HepG2 (cell line): ENCODE results near the gene RIMOC1. TPM values are rescaled to one million over a fixed set of nuclear protein-coding genes. Genes with fewer than 3 reads are reported as not detected.

Experiments used
- BRD4 ChIP-seq: sonication (generic); formaldehyde crosslinking; IDR thresholded peaks from 2 replicates; pipeline ENCODE4 v1.4.0; 2020; ENCODE audit warnings: missing genetic modification reagents
- CREBL2 ChIP-seq: sonication (generic); formaldehyde crosslinking; IDR thresholded peaks from 2 replicates; pipeline ENCODE4 v1.8.1; 2023; ENCODE audit warnings: missing genetic modification reagents, mild to moderate bottlenecking, borderline replicate concordance
- DR1 ChIP-seq: sonication (generic); formaldehyde crosslinking; IDR thresholded peaks from 2 replicates; pipeline ENCODE4 v1.8.0; 2021; ENCODE audit warnings: mild to moderate bottlenecking, missing genetic modification reagents, inconsistent platforms
- DZIP1 ChIP-seq: sonication (generic); formaldehyde crosslinking; IDR thresholded peaks from 2 replicates; pipeline ENCODE4 v1.5.0; 2020; ENCODE audit warnings: mild to moderate bottlenecking, missing genetic modification reagents
- GATA4 ChIP-seq: sonication (generic); IDR thresholded peaks from 2 replicates; pipeline ENCODE4 v1.6.1; 2016; ENCODE audit warnings: antibody characterized with exemption, low read depth, borderline replicate concordance
- GATAD2A ChIP-seq: IDR thresholded peaks from 2 replicates; pipeline ENCODE4 v1.6.1; 2016
- ISL2 ChIP-seq: sonication (generic); formaldehyde crosslinking; IDR thresholded peaks from 2 replicates; pipeline ENCODE4 v1.5.0; 2020; ENCODE audit warnings: missing genetic modification reagents
- KLF16 ChIP-seq, 2 experiments: sonication (generic) in 1 of 2; formaldehyde crosslinking in 1 of 2; IDR thresholded peaks; 2 replicates each; pipeline versions ENCODE4 v1.6.1 to v1.8.0; 2016 to 2023; ENCODE audit warnings: missing genetic modification reagents in 2 of 2, missing compliant biosample characterization in 1 of 2
- MLX ChIP-seq: IDR thresholded peaks from 2 replicates; pipeline ENCODE4 v1.6.1; 2016
- MTF2 ChIP-seq: sonication (generic); formaldehyde crosslinking; IDR thresholded peaks from 2 replicates; pipeline ENCODE4 v1.5.0; 2020; ENCODE audit warnings: missing genetic modification reagents, borderline replicate concordance
- SNAPC4 ChIP-seq: sonication (generic); formaldehyde crosslinking; IDR thresholded peaks from 2 replicates; pipeline ENCODE4 v1.4.0; 2020; ENCODE audit warnings: mild to moderate bottlenecking, missing genetic modification reagents
- ZMAT5 ChIP-seq: sonication (generic); formaldehyde crosslinking; IDR thresholded peaks from 2 replicates; pipeline ENCODE4 v1.5.0; 2020; ENCODE audit warnings: mild to moderate bottlenecking, low read depth, missing genetic modification reagents, borderline replicate concordance
- ZNF484 ChIP-seq: sonication (generic); formaldehyde crosslinking; IDR thresholded peaks from 2 replicates; pipeline ENCODE4 v1.5.1; 2020; ENCODE audit warnings: mild to moderate bottlenecking, low read depth, missing genetic modification reagents, borderline replicate concordance
- ZNF563 ChIP-seq: sonication (generic); formaldehyde crosslinking; IDR thresholded peaks from 2 replicates; pipeline ENCODE4 v1.8.0; 2022; ENCODE audit warnings: mild to moderate bottlenecking, moderate library complexity, missing genetic modification reagents
- ZNF615 ChIP-seq: sonication (generic); formaldehyde crosslinking; IDR thresholded peaks from 2 replicates; pipeline ENCODE4 v1.5.0; 2020; ENCODE audit warnings: mild to moderate bottlenecking, missing genetic modification reagents, borderline replicate concordance
- ZNF710 ChIP-seq: sonication (generic); formaldehyde crosslinking; IDR thresholded peaks from 2 replicates; pipeline ENCODE4 v1.5.0; 2020; ENCODE audit warnings: mild to moderate bottlenecking, missing genetic modification reagents, borderline replicate concordance
- polyA plus RNA-seq, 8 experiments: library from polyadenylated mRNA; depleted of rRNA in 3 of 8; stranded (reverse) in 7 of 8; unstranded in 1 of 8; fragments of >200 nt; fragmentation: Illumina TruSeq in 4 of 8; extraction: Trizol in 4 of 8; gene quantifications; 2 replicates each; pipeline versions ENCODE4 v1.2.1 to v1.2.3, GENCODE V29; 2011 to 2016; ENCODE audit warnings: low read depth in 4 of 8, missing spikeins in 1 of 8, mixed read lengths in 1 of 8; ENCODE audit not compliant: insufficient read depth in 1 of 8
- total RNA-seq, 5 experiments: library from RNA; depleted of rRNA; stranded (reverse); fragments of >200 nt; fragmentation: Illumina TruSeq; extraction: Trizol; gene quantifications; 2 replicates each; pipeline ENCODE4 v1.2.3, GENCODE V29; 2016; ENCODE audit warnings: low read depth in 1 of 5

The RIMOC1 gene
- total and polyA plus RNA-seq, 2 of the 13 experiments (the other 11 are each of a cell fraction or from before 2014, with no cell fraction given) = 16.3 to 16.9 TPM

GRCh38 chr5:41903892-41904799 lies at the start of gene RIMOC1 (continued):
- TF ChIP-seq SNAPC4 (CRISPR knock-in tag) (peak; percentile 94), DZIP1 (peak; percentile 80; the same call in 1 of the 2 replicates), ZMAT5 (no peak), ZNF710 (peak; percentile 49; the same call in 1 of the 2 replicates), DR1 (CRISPR knock-in tag) (peak; percentile 87), MTF2 (CRISPR knock-in tag) (peak; percentile 45; the same call in 1 of the 2 replicates), ZNF615 (CRISPR knock-in tag) (0 out of 2 replicates have a peak, but pooled peaks have one; percentile 62), BRD4 (peak; percentile 97), KLF16 (CRISPR knock-in tag; IDR thresholded peaks at IDR 0.05) (peak in 1 of 2 experiments; percentile 92; a peak in 2 of 4 replicates), ZNF563 (peak; percentile 75; the same call in 1 of the 2 replicates), GATAD2A (CRISPR knock-in tag) (peak; percentile 34; the same call in 1 of the 2 replicates), CREBL2 (no peak), ISL2 (CRISPR knock-in tag) (peak; percentile 28; the same call in 1 of the 2 replicates), GATA4 (peak; percentile 62; the same call in 1 of the 2 replicates), ZNF484 (CRISPR knock-in tag) (0 out of 2 replicates have a peak, but pooled peaks have one; percentile 57), MLX (peak; percentile 78)
